Transverse colon (tissue), 4 donors: ENCODE results near the gene TMEM132E.

Experiments used
- POLR2A ChIP-seq: fragments of 450-650 bp; IDR thresholded peaks from one replicate; pipeline ENCODE4 v1.6.1; 2016; ENCODE audit warnings: antibody characterized with exemption, mild to moderate bottlenecking, moderate library complexity
- POLR2AphosphoS5 ChIP-seq, 3 donors: sonication (generic); formaldehyde crosslinking; IDR thresholded peaks; one replicate each; pipeline ENCODE4 v1.6.1; 2016; ENCODE audit warnings: antibody characterized with exemption in 3 of 3
- TF ChIP-seq, protein P1 (sequence below), 5 experiments: fragments of 200-600 bp in 3 of 5; fragments of 450-650 bp in 2 of 5; sonication (generic) in 3 of 5; IDR thresholded peaks; 1 replicate in 2 of 5; 2 replicates in 3 of 5; pipeline ENCODE4 v1.5.1; 2016 to 2017; ENCODE audit warnings: antibody characterized with exemption in 5 of 5, inconsistent platforms in 3 of 5, mild to moderate bottlenecking in 2 of 5, moderate library complexity in 1 of 5

- TF ChIP-seq, protein P1, sequence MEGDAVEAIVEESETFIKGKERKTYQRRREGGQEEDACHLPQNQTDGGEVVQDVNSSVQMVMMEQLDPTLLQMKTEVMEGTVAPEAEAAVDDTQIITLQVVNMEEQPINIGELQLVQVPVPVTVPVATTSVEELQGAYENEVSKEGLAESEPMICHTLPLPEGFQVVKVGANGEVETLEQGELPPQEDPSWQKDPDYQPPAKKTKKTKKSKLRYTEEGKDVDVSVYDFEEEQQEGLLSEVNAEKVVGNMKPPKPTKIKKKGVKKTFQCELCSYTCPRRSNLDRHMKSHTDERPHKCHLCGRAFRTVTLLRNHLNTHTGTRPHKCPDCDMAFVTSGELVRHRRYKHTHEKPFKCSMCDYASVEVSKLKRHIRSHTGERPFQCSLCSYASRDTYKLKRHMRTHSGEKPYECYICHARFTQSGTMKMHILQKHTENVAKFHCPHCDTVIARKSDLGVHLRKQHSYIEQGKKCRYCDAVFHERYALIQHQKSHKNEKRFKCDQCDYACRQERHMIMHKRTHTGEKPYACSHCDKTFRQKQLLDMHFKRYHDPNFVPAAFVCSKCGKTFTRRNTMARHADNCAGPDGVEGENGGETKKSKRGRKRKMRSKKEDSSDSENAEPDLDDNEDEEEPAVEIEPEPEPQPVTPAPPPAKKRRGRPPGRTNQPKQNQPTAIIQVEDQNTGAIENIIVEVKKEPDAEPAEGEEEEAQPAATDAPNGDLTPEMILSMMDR (IDR thresholded peaks at IDR 0.05): no peak
- TF ChIP-seq POLR2A (no peak), POLR2AphosphoS5 (IDR thresholded peaks at IDR 0.05) (no peak)
Observed at GRCh38 chr17:34539881-34540280, 39.5 kb upstream of the TMEM132E start.
